Measurements from ENCODE around the gene PROCA1. TPM values are rescaled to one million over a fixed set of nuclear protein-coding genes. Genes with fewer than 3 reads are reported as not detected.
"Not testable (repeated sequence)": the region's sequence is repeated elsewhere in the genome, so short reads cannot be mapped to it uniquely, and the experiment has no call there.

The PROCA1 gene
- total RNA-seq, 1 donor from 2014 or later = 3.4 TPM

GRCh38 chr17:28722417-28723158 is 10.9 kb upstream of the PROCA1 start:
- no peak for DNase-seq (ENCODE audit: low read depth)
- Histone ChIP-seq H3K79me2 (ENCODE audit: insufficient read depth, low read length) (peaks cover 43% of the 10 kb centered on the region), H3K27ac (ENCODE audit: low read depth, low read length) (no peak overlapping the region), H3K9me3 (ENCODE audit: insufficient read depth, low read depth, low read length) (no peaks in the 10 kb centered on the region), H4K20me1 (ENCODE audit: insufficient read depth, low read length) (peaks cover 55% of the 10 kb centered on the region), H3K9ac (ENCODE audit: low read length) (peak overlapping the region; percentile 49), H3K4me3 (ENCODE audit: insufficient read depth, low read depth, low read length) (peak overlapping the region; percentile 32), H3K36me3 (ENCODE audit: insufficient read depth, low read length) (peaks cover 36% of the 10 kb centered on the region), H3K4me2 (ENCODE audit: low read length) (peak overlapping the region; percentile 93), H3K27me3 (ENCODE audit: insufficient read depth, low read length) (no peaks in the 10 kb centered on the region), H2AFZ (ENCODE audit: low read depth, low read length) (no peak overlapping the region), H3K4me1 (ENCODE audit: insufficient read depth, low read length) (peaks cover 62% of the 10 kb centered on the region)
- no peak for FAIRE-seq
- peak overlapping the region; percentile 99 for H3K4me3 Mint-ChIP-seq (ENCODE audit: unreplicated experiment)
- peak overlapping the region; percentile 69 for H3K27ac Mint-ChIP-seq (ENCODE audit: unreplicated experiment)
- no peaks in the 10 kb centered on the region for H3K9me3 Mint-ChIP-seq (ENCODE audit: unreplicated experiment)
- peaks cover 38% of the 10 kb centered on the region for H3K4me1 Mint-ChIP-seq (ENCODE audit: low read depth, unreplicated experiment)
- H3K36me3 Mint-ChIP-seq (ENCODE audit: low read depth, unreplicated experiment) = peaks cover 10% of the 10 kb centered on the region
- H3K27me3 Mint-ChIP-seq (ENCODE audit: low read depth, unreplicated experiment) = no peaks in the 10 kb centered on the region
- no peak for TF ChIP-seq CTCF (IDR thresholded peaks at IDR 0.05; ENCODE audit: insufficient read depth, low read depth, low read length)
- no peak for TF ChIP-seq EZH2 (IDR thresholded peaks at IDR 0.05; ENCODE audit: insufficient read depth, low read length)

GRCh38 chr17:28720997-28721329 is 9.3 kb upstream of the PROCA1 start:
- H3K9me3 Mint-ChIP-seq (ENCODE audit: unreplicated experiment); H3K36me3 Mint-ChIP-seq (ENCODE audit: low read depth, unreplicated experiment); DNase-seq (ENCODE audit: low read depth); H3K27me3 Mint-ChIP-seq (ENCODE audit: low read depth, unreplicated experiment); H2AFZ ChIP-seq (ENCODE audit: low read depth, low read length); FAIRE-seq; H3K9me3 ChIP-seq (ENCODE audit: insufficient read depth, low read depth, low read length); H3K27ac ChIP-seq (ENCODE audit: low read depth, low read length); H3K27me3 ChIP-seq (ENCODE audit: insufficient read depth, low read length): not testable (repeated sequence)
- Histone ChIP-seq H3K9ac (ENCODE audit: low read length) (peak overlapping the region; percentile 91), H3K79me2 (ENCODE audit: insufficient read depth, low read length) (peaks cover 58% of the 10 kb centered on the region), H3K4me1 (ENCODE audit: insufficient read depth, low read length) (peaks cover 63% of the 10 kb centered on the region), H3K36me3 (ENCODE audit: insufficient read depth, low read length) (peaks cover 36% of the 10 kb centered on the region), H3K4me3 (ENCODE audit: insufficient read depth, low read depth, low read length) (peak overlapping the region; percentile 84), H4K20me1 (ENCODE audit: insufficient read depth, low read length) (peaks cover 65% of the 10 kb centered on the region), H3K4me2 (ENCODE audit: low read length) (peak overlapping the region; percentile 93)
- peak overlapping the region; percentile 95 for H3K27ac Mint-ChIP-seq (ENCODE audit: unreplicated experiment)
- H3K4me1 Mint-ChIP-seq (ENCODE audit: low read depth, unreplicated experiment) = peaks cover 39% of the 10 kb centered on the region
- peak overlapping the region; percentile 99 for H3K4me3 Mint-ChIP-seq (ENCODE audit: unreplicated experiment)

- Histone ChIP-seq H3K9ac (ENCODE audit: low read length) (peak overlapping the region; percentile 91), H2AFZ (ENCODE audit: low read depth, low read length) (no peak overlapping the region), H3K27ac (ENCODE audit: low read depth, low read length) (peak overlapping the region; percentile 87), H3K4me1 (ENCODE audit: insufficient read depth, low read length) (peaks cover 62% of the 10 kb centered on the region), H3K27me3 (ENCODE audit: insufficient read depth, low read length) (no peaks in the 10 kb centered on the region), H3K9me3 (ENCODE audit: insufficient read depth, low read depth, low read length) (no peaks in the 10 kb centered on the region), H3K79me2 (ENCODE audit: insufficient read depth, low read length) (peaks cover 64% of the 10 kb centered on the region), H4K20me1 (ENCODE audit: insufficient read depth, low read length) (peaks cover 68% of the 10 kb centered on the region), H3K36me3 (ENCODE audit: insufficient read depth, low read length) (peaks cover 38% of the 10 kb centered on the region), H3K4me2 (ENCODE audit: low read length) (peak overlapping the region; percentile 93), H3K4me3 (ENCODE audit: insufficient read depth, low read depth, low read length) (peak overlapping the region; percentile 84)
- Mint-ChIP-seq H3K9me3 (ENCODE audit: unreplicated experiment) (no peaks in the 10 kb centered on the region), H3K27ac (ENCODE audit: unreplicated experiment) (peak overlapping the region; percentile 95), H3K36me3 (ENCODE audit: low read depth, unreplicated experiment) (peaks cover 12% of the 10 kb centered on the region), H3K4me1 (ENCODE audit: low read depth, unreplicated experiment) (peaks cover 42% of the 10 kb centered on the region), H3K4me3 (ENCODE audit: unreplicated experiment) (peak overlapping the region; percentile 99), H3K27me3 (ENCODE audit: low read depth, unreplicated experiment) (no peaks in the 10 kb centered on the region)
- DNase-seq (ENCODE audit: low read depth) (no peak), FAIRE-seq (no peak)
- no peak for TF ChIP-seq CTCF (IDR thresholded peaks at IDR 0.05; ENCODE audit: insufficient read depth, low read depth, low read length)
- TF ChIP-seq EZH2 (IDR thresholded peaks at IDR 0.05; ENCODE audit: insufficient read depth, low read length) = no peak
These were observed 8.7 kb upstream of the PROCA1 start for GRCh38 chr17:28720247-28720996.
